ENCODE results near the gene FA2H. TPM values are rescaled to one million over a fixed set of nuclear protein-coding genes. Genes with fewer than 3 reads are reported as not detected.

Gene FA2H
- total and polyA plus RNA-seq, 2 experiments from 2014 or later: 5.7 to 6.3 TPM

GRCh38 chr16:74785031-74785430 is 10.4 kb upstream of the FA2H start (continued):
- TF ChIP-seq ZNF462 (CRISPR knock-in tag; IDR thresholded peaks at IDR 0.05) (no peak), CREB1 (CRISPR knock-in tag; IDR thresholded peaks at IDR 0.05; ENCODE audit: low read depth) (no peak), STAT1 (IDR thresholded peaks at IDR 0.05; ENCODE audit: unreplicated experiment) (no peak), EZH2 (IDR thresholded peaks at IDR 0.05; ENCODE audit: low read depth, unreplicated experiment) (no peak)

- DNase-seq (ENCODE audit: low spot score): no peak
- no peak overlapping the region for H3K27ac ChIP-seq (ENCODE audit: low read depth)
- no peaks in the 10 kb centered on the region for H3K36me3 ChIP-seq (ENCODE audit: insufficient read depth)
- no peak for ATAC-seq
- Mint-ChIP-seq H3K36me3 (ENCODE audit: low read depth) (no peaks in the 10 kb centered on the region), H3K9me3 (no peaks in the 10 kb centered on the region), H3K4me1 (peaks cover 8% of the 10 kb centered on the region; the same call in 2 of the 3 replicates), H3K27me3 (ENCODE audit: insufficient read depth, low read depth, poor library complexity) (peaks cover 13% of the 10 kb centered on the region), H3K4me3 (no peak overlapping the region), H3K27ac (no peak overlapping the region)
- no peaks in the 10 kb centered on the region for H3K9me2 ChIP-seq (ENCODE audit: insufficient read depth)
- H3K79me2 ChIP-seq (replicated peaks; ENCODE audit: insufficient read depth): peaks cover 19% of the 10 kb centered on the region
- no peak overlapping the region for H3K4me2 ChIP-seq
- peaks cover 4% of the 10 kb centered on the region for H4K20me1 ChIP-seq (replicated peaks; ENCODE audit: insufficient read depth)
- H2AFZ ChIP-seq: no peak overlapping the region
- H3K4me3 ChIP-seq: no peak overlapping the region
- peaks cover 7% of the 10 kb centered on the region; the same call in 1 of the 2 replicates for H3K27me3 ChIP-seq (ENCODE audit: insufficient read depth)
- H3F3A ChIP-seq (replicated peaks; ENCODE audit: low read depth): peaks cover 6% of the 10 kb centered on the region; the same call in 1 of the 2 replicates
- H3K4me1 ChIP-seq (ENCODE audit: insufficient read depth): peaks cover 20% of the 10 kb centered on the region
- TF ChIP-seq ETS1 (IDR thresholded peaks at IDR 0.05) (no peak), EZH2 (IDR thresholded peaks at IDR 0.05; ENCODE audit: low read depth, unreplicated experiment) (no peak), ZNF114 (CRISPR knock-in tag; IDR thresholded peaks at IDR 0.05) (no peak), NANOG (IDR thresholded peaks at IDR 0.05; ENCODE audit: borderline replicate concordance) (no peak), CTCF (conservative IDR thresholded peaks at IDR 0.05; ENCODE audit: low read depth in 2 of 2) (no peak), ZNF331 (CRISPR knock-in tag; IDR thresholded peaks at IDR 0.05; ENCODE audit: low read depth) (no peak), JUNB (IDR thresholded peaks at IDR 0.05; ENCODE audit: unreplicated experiment) (no peak), EZH2phosphoT487 (IDR thresholded peaks at IDR 0.05; ENCODE audit: unreplicated experiment) (no peak), CREB1 (CRISPR knock-in tag; IDR thresholded peaks at IDR 0.05; ENCODE audit: low read depth) (no peak), STAT1 (IDR thresholded peaks at IDR 0.05; ENCODE audit: unreplicated experiment) (no peak)
These were observed 4.0 kb upstream of the FA2H start for GRCh38 chr16:74778646-74779045.

All from GM23338 (cell line).